Skin epidermis (tissue), 12 donors: ENCODE data around the gene C2.
A peak's percentile ranks its signal among the peaks of the same experiment; 100 is the strongest.

Experiments
- H3K27ac ChIP-seq, 21 experiments: fragments of 200-600 bp; sonication (generic) in 11 of 21; one replicate each; pipeline ENCODE4 v1.5.0; 2020; ENCODE audit warnings: mild to moderate bottlenecking in 3 of 21, inconsistent platforms in 2 of 21, moderate library complexity in 2 of 21
- H3K4me3 ChIP-seq, 7 experiments: fragments of 200-600 bp; sonication (generic) in 2 of 7; one replicate each; pipeline ENCODE4 v1.5.0; 2020; ENCODE audit warnings: inconsistent platforms in 2 of 7, mild to moderate bottlenecking in 2 of 7, moderate library complexity in 1 of 7

C2 gene

DNA sequence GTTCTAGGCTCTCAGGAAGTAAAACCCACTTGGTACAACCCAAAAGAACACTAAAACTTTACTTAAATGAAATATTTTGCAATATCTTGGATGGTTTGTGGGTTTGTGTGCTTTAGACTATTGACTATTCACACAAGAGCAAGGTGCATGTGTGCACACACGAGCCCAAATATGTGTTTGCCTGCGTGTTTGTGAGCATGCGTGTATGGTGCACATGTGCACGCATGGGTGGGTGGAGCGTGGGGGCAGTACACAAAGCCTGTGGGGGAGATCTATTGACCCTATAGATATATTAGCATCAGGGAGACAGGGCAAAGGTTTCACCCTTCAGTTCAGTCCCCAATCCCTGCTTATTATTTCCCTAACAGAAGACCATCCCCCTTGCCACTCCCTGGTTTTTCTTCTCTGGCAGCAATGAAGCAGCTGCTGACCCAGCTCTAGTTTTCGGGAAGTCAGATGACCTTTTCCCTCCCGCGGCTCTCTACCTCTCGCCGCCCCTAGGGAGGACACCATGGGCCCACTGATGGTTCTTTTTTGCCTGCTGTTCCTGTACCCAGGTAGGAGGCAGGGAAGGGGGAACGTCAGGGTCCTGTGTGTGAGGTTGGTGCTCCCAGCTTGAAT lies at the start of gene C2:
Gene C2 (plus strand): TSS at position 476 of the 621 bp plus-strand sequence. CDS start 36 bp downstream, at position 512.
- peak within 1 kb of the TSS in 3 of 7 experiments; percentile 6 to 34 (median 11) for H3K4me3 ChIP-seq
- H3K27ac ChIP-seq, result peak within 1 kb of the TSS in 12 of 21 experiments; percentile 8 to 76 (median 39)

DNA sequence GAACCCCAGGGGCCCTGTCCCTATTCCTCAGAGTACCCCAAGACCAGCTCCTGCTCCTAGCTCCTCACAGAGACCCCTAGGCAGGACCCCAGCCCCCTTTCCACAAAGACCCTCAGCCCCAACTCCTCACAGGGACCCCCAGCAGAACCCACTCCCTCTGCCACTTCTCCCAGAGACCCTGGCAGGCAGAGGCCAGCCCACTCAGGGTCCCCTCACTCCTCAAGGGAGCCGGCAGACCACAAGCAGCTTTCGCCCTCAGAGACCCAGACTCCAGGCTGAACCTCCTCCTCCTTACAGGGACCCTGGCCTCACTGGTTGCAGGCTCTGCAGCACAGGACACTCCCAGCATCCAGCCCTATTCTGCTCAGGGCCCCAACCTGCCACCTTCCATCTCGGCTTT lies 49.3 kb upstream of the C2 start:
- H3K4me3 ChIP-seq, result no peak overlapping the region
- H3K27ac ChIP-seq, result no peak overlapping the region

DNA sequence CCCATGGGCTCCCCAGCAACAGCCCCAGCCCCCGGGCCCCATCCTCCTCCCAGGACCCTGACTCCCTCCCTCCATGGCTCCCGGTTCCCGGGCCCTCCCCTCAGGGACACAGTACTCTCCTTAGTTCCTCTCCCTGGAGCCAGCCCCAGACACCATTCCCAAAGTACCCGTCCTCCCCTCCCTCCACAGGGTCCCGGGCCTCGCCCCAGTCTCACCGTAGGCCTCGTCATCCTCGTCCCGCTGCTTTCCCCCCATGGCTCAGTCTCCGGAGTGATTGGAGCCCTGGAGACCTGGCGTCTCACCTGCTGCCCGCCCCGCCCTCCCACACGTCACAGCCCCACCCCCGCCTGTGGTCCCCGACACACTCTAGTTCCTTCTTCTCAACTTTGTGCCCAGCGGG lies 48.8 kb upstream of the C2 start, which contains the start of gene SLC44A4:
Gene SLC44A4 (minus strand): TSS at position 272 of the 400 bp plus-strand sequence. CDS start 17 bp downstream, at position 255.
- H3K4me3 ChIP-seq, result no peak within 1 kb of the TSS
- H3K27ac ChIP-seq, result peak within 1 kb of the TSS in 2 of 21 experiments; percentile 15 to 24

DNA sequence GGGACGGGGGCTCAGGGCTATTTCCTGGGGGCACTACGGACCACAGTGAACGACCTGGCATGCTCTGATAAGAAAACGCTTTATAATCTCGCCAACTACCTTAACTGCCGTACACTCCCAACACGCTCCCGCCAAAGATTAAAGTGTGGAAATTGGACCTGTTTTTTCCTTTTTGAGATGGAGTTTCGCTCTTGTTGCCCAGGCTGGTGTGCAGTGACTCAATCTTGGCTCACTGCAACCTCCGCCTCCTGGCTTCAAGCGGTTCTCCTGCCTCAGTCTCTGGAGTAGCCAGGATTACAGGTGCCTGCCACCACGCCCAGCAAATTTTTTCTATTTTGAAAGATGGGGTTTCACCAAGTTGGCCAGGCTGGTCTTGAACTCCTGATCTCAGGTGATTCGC lies 48.4 kb upstream of the C2 start:
- H3K27ac ChIP-seq, result peak overlapping the region in 1 of 21 experiments; percentile 17
- no peak overlapping the region for H3K4me3 ChIP-seq

DNA sequence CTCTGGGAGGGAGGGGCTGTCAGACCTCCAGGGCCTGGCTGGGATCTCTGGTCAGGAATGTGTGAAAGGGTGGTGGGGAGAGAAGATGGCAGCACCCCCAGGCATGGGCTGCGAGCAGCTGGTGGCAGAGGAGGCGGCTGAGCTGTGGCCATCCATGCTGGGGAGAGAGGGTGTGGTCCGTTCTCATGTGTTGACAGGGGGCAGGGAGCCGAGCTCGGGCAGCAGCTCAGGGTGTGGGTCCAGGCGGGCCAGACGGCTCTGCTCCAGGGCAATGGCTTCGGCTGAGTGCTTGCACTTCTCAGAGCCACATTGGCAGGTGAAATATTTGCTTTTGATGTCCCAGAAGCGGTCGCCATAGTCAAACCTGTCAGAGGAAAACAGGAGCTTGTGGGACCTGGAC lies 47.6 kb upstream of the C2 start:
- H3K27ac ChIP-seq, result peak overlapping the region in 1 of 21 experiments; percentile 15

DNA sequence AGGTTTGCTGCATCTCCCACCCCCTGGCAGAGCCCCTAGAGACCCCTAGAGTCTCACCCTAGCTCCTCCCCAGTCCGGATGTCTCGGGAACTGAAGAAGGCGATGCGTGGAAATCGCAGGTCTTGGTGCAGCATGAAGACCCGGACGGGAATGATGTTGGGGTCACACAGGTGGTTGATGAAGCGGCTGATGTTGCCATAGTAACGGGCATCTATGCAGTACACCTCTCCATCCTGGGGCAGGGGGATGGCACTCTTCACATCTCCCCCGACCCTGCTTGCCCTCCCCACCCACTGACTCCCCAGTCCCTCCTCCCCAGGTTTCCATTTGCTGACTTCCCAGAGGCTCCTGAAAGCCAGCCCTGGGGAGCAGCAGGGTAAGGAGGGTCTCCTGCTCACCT lies 46.9 kb upstream of the C2 start:
- Histone ChIP-seq H3K4me3 (no peak overlapping the region), H3K27ac (no peak overlapping the region)

More for the DNA sequence above, 47.6 kb upstream of the C2 start:
- no peak overlapping the region for H3K4me3 ChIP-seq

DNA sequence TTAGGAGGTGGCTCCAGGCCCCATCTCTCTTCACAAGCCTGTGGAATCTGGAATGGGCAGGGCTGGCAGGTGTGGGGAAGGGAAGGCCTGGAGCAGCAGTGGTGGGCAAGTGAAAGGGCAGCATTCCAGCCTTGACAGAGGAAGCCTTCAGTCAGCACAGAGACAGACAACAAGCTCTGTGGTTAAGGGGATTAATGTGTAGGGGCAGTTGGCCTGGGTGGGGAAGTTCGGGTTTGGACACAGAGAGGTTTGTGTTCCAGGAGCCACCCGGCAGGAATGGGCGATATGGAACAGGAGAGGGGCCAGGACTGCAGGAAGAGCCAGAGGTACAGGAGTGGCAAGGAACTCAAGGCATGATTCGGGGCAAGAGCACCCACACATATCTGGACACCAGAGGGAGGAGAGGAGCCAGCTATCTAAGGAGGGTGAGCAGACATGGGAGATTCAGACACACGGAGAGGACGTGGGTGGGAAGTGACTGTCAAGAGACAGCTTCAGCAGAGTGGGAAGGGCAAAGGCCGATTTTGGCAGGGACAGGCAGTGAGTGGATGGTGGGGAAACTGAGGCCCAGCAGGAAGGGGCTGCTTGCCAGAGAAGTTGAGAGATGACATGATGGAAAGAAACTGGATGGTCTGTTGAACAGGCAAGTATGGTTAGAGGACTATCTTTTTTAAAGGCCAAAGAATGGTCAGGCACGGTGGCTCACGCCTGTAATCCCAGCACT lies 46.2 kb upstream of the C2 start:
- no peak overlapping the region for H3K27ac ChIP-seq
- no peak overlapping the region for H3K4me3 ChIP-seq

DNA sequence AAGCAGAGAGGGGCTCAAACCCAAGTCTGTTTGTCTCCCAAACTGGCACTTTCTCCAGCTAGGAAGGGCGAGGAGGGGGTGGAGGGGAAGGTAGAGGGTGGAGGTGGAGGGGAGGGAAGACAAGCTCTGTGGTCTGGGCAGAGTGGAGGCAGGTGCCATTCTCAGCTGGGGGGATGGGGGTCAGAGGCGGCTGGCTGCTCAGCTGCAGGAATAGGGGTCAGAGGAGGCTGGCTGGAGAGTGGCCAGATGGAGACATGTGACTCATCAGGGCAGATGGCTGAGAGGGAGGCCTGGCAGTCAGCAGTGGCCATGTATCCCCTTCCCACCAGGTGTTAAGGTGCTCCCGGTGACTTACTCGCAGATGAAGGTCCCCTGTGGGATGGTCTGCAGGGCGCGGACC lies 45.2 kb upstream of the C2 start:
- Histone ChIP-seq H3K4me3 (no peak overlapping the region), H3K27ac (no peak overlapping the region)

DNA sequence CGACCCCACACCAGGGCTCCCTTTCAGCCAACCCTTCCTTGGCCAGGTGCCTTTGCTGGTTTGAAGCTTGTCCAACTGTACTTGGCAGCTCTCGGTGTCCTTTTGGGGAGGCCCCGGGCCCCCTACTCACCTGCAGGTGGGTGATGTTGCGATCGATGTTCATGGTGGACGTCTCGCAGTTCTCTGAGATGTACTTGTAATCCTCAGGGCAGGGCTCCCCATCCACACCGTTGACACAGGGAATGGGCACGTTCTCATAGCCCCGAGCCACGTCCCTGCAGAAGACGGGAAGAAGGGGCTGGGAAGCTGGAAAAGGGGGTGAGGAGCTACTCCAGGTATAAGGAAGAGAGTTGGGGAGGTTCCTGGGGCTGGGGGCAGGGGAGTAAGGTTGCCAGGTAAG lies 43.8 kb upstream of the C2 start:
- no peak overlapping the region for H3K4me3 ChIP-seq
- no peak overlapping the region for H3K27ac ChIP-seq

DNA sequence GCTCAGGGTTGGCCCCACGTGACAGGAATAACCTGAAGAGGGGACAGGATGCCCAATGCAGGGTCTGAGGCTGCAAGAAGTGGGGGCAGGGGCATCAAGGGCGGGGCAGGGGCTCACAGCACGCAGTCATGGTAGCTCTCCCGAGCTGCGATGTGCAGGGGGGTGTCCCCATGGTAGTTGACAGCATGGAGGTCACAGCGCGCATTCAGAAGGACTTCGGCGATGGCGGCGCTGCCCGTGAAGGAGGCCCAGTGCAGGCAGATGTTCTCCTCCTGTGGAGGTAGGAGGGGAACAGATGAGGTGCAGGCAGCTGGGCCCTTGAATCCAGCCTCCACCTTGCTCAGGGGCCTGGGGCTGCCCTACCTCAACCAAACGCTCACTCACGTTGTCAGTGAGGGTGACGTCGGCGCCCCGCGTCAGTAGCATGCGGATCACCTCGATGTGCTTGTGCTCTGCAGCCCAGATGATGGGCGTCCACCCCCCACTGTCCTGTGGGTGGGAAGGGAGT lies 42.9 kb upstream of the C2 start:
- Histone ChIP-seq H3K27ac (no peak overlapping the region), H3K4me3 (no peak overlapping the region)

DNA sequence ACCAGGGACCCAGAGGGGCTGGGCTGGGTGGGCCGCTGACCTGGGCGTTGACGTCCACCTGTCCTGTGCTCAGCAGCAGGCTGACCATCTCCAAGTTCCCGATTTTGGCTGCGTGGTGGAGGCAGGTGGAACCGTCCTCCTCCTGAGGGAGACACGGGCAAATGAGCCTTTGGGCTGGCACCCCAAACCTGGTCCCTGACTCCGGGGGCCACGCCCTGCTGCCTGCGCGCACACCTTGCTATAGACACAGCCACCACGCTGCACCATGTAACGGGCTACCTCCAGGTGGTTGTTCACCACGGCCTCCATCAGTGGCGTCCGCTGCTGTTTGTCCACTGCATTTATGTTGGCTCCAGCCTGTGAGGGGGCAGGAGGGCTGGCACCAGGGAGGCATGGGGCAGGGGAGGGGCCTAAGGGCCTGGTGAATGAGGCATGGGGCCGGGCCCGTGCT lies 41.0 kb upstream of the C2 start:
- Histone ChIP-seq H3K27ac (no peak overlapping the region), H3K4me3 (no peak overlapping the region)

DNA sequence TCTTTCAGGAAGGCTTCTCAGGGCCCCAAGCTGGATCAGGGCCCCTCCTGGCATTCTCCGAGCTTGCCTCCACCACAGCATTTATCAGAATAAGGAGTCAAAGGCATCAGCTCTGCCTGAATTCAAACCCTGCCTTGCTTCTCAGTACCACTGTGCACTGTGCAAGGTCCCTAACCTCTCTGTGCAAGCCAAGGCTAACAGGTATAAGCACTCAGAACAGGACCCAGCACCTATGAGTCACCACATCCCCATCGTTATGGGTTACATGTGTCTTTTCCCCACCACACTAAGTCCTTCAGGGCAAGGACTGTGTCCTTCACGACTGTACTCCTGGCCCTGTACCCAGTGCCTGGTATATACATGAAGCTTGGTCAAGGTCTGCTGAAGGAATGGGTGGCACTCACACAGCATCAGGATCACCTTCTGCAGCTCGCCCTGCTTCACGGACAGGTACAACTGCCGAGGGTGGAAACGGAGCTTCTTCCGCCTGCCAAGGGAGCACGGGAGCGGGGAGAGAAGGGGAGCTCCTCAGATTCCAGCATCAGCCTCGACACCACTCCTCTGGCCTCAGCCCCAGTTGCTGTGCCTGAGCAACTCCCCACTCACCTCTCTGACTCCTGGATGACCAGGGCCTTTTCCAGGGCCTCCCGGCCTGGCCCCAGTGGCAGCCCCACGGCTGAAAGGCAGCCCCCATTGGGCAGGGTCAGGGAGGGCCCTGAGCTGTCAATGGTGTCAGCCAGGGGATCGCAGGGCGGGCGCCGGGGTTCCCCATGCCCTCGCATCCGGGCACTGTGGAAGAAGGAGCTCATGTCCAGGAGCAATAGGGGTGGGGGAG lies 40.1 kb upstream of the C2 start:
- no peak overlapping the region for H3K27ac ChIP-seq

DNA sequence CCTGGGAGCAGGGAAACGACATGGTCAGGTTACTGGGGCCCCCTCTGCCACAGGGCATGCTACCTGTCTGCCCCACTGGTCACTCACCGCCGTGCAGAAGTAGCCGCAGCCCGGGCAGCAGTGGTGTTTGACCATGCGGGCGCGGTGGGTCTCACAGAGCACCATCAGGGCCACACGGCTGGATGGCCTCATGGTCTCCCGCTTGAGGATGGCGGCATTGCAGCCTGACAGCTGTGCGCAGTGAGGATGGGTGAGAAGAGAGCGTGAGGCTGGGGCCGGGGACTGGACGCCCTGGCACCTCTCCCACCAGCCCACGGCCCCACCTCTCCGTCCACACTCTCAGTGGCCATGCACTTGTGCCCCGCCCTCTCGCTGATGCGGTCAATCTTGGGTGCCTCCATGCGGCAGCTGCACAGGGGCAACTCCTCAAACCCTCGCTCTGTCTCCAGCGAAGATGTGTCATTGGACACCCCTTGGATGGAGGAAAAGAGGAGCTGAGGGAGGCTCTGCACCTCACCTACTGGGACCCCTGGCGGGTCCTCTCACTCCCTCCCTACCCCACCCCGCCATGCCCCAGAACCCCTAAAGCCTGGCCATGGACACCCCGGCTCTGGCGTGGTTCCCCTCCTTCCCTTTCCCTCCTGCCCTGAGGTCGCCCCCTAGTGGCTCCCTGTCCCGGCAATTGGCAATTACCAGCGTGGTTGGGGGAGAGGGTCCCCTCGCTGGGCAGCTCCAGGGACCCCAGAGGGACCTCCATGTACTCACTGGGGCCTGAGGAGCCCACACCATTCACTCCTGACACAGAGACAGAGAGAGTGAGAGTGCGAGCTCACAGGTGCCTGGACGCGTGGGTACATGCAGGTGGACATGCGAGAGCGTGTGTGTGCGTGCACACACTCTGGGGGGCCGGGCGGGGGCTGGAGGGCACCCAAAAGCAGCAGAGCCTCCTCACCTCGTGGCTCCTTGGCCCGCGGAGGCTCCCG lies 39.0 kb upstream of the C2 start:
- no peak overlapping the region for H3K4me3 ChIP-seq
- H3K27ac ChIP-seq, result no peak overlapping the region

More for the DNA sequence above, 40.1 kb upstream of the C2 start:
- H3K4me3 ChIP-seq, result no peak overlapping the region

DNA sequence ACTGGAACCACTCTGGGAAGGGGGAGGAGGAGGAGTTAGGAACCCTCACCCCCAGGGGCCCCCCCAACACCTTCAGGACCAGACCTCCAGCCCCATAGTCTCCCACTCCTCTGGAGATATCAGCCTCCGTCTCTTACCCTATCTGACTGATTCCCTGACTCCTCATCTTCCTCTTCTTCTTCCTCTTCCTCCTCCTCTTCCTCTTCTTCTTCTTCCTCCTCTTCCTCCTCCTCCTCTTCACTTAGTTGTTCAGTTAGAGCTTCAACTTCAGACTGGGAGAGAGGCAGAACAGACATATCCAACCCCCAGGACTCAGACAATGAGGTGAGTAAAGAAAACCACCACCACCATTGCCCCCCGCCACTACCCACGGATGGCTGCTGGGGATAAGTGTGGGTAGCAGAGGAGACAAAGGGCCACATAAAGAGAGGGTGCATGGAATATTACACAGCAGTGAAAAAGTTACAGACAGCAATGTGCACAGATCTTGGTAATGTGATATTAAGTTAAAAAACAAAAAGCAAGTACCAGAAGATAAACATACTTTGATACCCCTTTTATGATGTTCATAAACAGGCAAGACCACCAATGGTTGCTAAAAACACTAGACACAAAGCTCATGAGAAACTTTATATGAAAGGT lies 38.1 kb upstream of the C2 start:
- no peak overlapping the region for H3K27ac ChIP-seq
- H3K4me3 ChIP-seq, result no peak overlapping the region

DNA sequence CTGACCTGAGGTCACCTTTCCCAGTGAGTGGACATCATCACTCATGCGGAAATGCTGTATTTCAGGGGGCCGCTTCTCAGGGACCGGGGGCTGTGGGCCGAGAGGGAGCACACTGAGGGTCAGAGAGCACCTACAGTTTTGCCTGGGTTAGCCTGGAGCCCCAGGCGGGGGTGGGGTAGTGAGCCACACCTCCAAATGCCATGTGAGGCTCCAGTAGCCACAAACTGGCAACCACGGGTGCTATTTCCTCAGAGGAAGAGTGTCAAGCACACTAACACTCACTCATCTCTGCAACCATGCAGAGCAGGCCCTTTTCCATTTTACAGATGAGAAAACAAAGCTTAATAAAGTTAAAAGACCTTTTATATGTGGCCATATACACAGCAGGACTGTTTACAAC lies 34.7 kb upstream of the C2 start:
- Histone ChIP-seq H3K4me3 (no peak overlapping the region), H3K27ac (no peak overlapping the region)

DNA sequence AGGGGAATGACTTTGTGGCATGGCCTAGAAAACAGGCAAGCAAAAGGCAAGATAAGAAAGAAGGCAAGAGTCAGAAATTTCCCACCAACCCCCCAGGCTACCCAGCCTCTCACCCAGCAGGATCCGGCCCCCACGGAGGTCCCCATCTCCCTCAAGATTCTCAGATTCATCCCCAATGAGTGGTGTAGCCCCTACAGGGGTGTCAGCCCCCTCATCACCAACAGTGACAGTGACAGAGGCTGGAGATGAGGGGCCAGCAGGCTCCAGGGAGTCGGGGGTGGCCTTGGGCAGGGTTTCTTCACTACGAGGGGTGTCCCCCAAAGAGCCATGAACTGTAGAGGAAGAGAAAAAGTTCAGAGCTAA lies 31.0 kb upstream of the C2 start:
- peak overlapping the region; percentile 67 to 96 (median 93) for H3K4me3 ChIP-seq
- peak overlapping the region in 20 of 21 experiments; percentile 36 to 94 (median 84) for H3K27ac ChIP-seq

DNA sequence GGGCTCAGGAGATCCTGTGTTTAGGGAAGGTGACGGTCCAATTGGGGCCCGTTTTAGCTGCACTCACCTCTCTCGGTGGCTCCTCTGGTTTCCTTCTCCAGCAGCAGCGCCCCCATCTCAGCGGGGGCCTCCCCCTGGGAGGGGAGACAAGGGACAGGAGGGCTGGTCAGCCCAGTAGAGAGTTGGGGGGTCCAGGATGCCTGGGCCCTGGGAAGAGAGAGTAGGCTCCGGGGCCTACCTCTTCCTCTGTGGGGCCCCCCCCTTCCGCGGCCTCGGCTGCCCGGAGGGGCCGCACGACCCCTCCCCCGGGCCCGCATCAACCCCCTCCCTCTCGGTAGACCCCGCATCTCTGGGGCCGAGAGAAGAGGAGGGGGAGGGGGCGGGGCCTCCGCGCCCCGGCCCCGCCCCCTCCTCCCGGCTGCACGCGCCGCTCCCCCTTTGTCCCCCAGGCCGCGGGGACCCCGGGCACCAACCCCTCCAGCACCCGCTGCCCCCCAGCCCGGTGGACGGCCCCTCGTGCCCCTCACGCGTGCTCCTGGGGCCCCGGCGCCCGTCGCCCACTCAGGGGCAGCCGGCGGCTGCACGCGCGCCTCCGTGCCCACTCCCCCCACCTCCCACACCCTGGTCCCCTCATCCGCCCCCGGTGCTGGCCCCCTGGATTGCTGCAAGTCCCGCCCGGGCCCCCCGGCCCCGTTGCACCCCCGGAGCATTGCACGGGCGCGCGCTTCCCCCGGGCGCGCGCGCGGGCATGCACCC lies 30.5 kb upstream of the C2 start:
- Histone ChIP-seq H3K4me3 (peak overlapping the region; percentile 67 to 96 (median 93)), H3K27ac (peak overlapping the region; percentile 36 to 94 (median 83))
